ENCODE data around the gene GGT5.
"Not testable (repeated sequence)": the region's sequence is repeated elsewhere in the genome, so short reads cannot be mapped to it uniquely, and the experiment has no call there.

Gene GGT5

DNA sequence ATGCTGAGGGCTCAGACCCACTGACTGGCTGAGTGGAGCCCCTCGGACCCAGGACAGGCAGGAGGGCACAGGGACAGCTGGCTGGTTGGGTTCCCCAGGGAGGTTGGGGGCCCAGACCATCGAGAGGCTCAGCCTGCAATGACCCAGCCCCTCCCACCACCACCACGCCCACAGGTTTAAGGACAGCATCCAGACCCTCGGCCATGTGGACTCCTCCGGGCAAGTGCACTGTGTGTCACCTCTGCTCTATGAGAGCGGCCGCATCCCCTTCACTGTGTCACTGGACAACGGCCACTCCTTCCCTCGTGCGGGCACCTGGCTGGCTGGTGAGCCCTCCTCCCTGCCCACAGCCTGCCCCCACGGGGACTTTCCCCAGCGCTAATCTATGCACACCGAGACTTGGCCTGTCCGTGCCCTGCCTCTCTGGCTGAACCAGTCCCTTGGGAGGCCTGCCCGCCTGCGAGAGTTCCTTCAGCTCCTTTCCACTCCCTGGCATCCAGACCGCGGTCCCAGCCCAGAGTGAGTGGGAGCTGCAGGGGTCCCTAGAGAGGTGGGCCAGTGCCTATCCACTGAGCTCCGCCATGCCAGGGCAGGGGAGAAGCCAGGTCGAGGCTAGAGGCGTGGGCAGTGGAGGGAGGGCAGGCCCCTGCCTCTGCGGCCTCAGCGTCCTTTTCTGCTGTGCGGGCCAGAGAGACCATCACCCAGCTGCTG, 61.4 kb downstream of the GGT5 start:
- no peak for DNase-seq (ENCODE audit: low read depth)

- DNase-seq (ENCODE audit: low read depth) = not testable (repeated sequence)
Measured at GRCh38 chr22:24182900-24183246, 62.0 kb downstream of the GGT5 start.

DNA sequence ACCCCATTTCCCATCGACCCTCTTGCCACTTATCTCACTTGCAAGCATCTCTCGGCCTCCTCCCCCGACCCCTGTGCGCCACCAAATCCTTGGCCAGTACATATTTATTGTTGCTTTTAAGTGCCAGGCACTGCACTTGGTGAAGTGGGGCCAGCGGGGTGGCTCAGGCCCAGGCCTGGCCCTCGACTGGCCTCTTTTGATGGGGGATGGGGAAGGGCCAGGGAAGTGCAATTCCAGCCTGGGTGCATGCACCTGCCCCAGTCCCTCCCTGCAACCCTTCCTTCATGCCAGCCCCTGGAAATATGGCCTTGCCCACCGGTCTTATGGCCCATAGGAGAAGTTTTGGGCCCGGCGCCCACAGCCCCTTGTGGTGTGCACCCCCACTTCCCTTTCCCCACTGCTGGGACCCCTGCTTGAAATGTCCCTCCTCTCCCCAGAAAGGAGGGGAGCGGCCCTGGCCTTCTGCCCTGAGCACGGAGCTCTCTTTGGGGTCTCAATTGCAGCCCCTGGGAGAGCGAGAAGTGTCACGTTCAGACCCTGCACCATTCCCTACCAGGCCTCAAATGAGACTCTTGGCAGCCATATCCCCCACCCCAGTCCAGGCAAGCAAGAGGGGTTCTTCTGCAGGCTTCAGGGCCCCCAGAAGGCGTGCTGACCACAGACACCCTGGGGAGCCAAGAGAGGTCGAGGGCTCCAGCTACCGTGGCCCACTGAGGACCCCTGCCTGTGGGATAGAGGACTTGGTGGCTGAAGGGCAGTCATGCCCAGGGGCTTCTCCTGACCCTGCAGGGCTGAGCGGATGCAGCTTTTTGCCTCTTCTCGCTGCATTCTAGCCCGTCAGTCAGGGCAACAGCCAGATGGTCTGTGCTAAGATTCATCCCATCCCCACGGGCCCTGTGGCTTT, 62.6 kb downstream of the GGT5 start:
- no peak for DNase-seq (ENCODE audit: low read depth)

- DNase-seq (ENCODE audit: low read depth) = no peak
Measured at GRCh38 chr22:24181088-24181995, 63.5 kb downstream of the GGT5 start, which contains the start of gene SUSD2. Gene SUSD2 (plus strand): TSS chr22:24181487. CDS start chr22:24181520, 33 bp downstream.

DNA sequence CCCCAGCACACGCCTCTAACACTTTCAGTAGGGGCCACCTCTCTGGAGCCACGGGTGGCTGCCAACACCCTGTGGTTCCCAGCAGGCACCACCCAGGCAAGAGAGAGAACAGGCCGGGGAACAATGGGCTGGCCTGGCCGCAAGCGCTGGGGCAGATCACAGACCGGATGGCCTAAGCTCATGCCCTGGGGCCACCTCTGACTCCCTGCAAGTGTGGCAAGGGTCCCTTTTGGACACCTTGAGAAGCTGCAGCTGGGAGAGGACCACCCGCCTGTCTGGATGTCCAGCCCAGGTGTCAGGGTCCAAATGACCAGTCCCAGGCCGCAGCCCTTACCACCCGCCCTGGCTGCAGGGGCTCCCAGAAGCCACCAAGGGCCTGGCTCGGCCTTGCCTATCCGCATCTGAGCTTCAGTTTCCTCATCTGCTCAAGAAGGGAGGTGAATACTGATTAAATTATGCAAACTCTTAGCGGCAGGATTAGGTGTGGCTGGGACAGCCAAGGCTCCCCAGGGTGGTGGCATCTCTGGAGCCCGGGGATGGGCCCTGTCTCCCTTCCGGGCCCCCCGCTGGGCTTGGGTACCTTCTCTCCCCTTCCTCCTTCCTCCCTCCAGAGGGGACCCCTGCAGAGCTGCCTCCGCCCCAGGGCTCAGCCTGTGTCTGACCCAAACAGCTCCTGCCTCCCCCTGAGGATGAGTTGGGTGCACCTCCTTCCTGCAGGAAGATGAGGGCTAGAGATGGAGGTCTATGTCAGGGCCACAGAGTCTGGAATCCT, 64.4 kb downstream of the GGT5 start:
- DNase-seq (ENCODE audit: low read depth) = no peak

- DNase-seq (ENCODE audit: low read depth) = no peak
Measured at GRCh38 chr22:24179478-24180210, 65.2 kb downstream of the GGT5 start.

GRCh38 chr22:24178502-24179440, 66.1 kb downstream of the GGT5 start:
- DNase-seq (ENCODE audit: low read depth) = no peak

DNA sequence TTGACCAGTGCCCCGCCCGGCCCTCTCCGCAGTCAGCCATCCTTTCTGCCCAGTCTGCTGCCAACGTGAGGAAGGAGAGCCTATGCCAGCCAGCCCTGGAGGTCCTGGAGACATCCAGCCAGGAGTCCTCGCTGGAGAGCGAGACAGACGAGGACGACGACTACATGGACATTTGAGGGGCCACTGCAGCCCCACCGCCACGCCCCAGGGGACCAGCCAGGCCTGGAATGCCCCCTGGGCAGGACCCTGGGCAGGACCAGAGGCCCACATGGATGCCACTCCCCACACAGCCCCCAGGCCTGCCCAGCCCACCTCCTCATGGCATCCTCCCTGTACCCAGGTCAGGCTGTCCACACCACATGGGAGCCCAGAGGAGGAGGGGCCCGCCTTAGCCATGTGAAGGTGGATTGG, 66.9 kb downstream of the GGT5 start:
- no peak for DNase-seq (ENCODE audit: low read depth)

DNA sequence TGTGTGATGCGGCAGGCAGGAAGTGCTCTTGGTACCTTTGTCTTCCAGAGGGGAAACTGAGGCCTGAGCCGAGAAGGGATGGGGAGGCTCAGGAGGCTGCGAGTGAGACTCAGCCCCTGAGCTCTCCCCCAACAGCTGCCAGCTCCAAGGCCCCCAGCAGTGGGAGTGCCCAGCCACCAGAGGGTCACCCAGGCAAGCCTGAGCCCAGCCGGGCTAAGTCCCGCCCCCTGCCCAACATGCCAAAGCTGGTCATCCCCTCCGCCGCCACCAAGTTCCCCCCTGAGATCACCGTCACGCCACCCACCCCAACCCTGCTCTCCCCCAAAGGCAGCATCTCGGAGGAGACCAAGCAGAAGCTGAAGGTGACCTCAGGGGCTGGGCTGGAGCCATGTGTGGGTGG, 67.4 kb downstream of the GGT5 start:
- DNase-seq (ENCODE audit: low read depth) = no peak

GRCh38 chr22:24177045-24177444, 67.8 kb downstream of the GGT5 start:
- DNase-seq (ENCODE audit: low read depth) = no peak

GRCh38 chr22:24176630-24177029, 68.3 kb downstream of the GGT5 start:
- no peak for DNase-seq (ENCODE audit: low read depth)

DNA sequence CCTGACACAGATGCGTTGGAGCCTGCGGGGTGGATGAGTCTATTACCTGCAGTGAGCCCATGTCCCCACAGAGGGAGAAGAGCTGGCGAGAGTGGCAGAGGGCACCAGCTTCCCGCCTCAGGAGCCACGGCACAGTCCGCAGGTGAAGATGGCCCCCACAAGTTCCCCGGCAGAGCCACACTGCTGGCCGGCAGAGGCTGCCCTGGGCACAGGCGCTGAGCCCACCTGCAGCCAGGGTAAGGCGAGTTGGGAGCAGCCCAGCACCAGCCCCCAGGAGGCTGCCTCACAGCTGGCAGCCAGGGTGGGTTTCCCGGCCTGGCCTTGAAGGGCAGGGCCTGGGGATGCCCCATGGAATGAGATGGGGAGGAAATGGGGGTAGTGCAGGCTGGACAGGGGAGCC, 68.8 kb downstream of the GGT5 start:
- no peak for DNase-seq (ENCODE audit: low read depth)

- peak; percentile 30 for DNase-seq (ENCODE audit: low read depth)
Measured at GRCh38 chr22:24175160-24175808, 69.6 kb downstream of the GGT5 start.

- no peak for DNase-seq (ENCODE audit: low read depth)
Measured at GRCh38 chr22:24171822-24172221, 73.1 kb downstream of the GGT5 start.

DNA sequence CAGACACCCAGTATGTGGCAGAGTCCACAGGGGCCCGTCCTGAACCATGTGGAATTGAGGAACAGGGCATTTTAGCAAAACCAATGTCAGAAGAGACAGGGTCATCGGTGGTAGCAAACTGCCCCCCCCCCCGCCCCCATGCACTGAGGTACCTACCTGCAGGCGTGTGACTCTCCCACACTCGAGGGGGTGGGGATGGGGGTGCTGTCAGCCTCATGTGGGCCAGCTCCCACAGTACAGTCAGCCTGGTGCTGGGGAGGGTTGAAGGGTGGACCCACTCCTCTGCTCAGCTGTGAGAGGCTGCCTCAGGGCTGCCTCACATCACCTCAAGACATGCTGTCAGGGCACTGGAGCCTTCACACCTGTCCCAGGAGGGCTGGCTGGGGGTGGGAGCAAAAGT, 74.2 kb downstream of the GGT5 start:
- DNase-seq (ENCODE audit: low read depth) = no peak

DNA sequence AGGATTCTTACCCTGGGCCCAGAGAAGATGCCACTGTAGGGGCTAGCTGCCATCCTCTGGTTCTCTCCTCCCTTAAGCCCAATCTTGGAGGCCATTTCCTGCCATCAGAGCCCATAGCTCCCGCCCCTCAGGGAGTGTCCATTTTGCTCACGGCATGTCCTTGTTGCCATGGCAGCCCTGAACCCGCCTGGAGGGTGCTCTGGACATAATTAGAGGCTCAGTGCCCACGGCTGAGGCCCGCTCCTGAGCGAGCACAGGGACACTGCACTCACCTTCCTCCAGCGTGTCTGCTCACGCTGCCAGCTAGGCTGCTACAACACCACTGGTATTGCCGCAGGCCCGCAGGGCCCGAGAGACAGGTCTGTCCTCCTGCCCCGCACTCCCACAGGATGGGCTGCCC, 74.7 kb downstream of the GGT5 start:
- no peak for DNase-seq (ENCODE audit: low read depth)

All from stimulated activated CD8-positive, alpha-beta memory T cell treated with anti-CD3 and anti-CD28 coated beads, Interleukin-15, amount 100 ng/mL, for 1 hour (primary cell).